Gastroesophageal sphincter (tissue), 4 donors: Measurements from ENCODE around the gene OR52B6. TPM values are rescaled to one million over a fixed set of nuclear protein-coding genes. Genes with fewer than 3 reads are reported as not detected.
"Not testable (repeated sequence)": the region's sequence is repeated elsewhere in the genome, so short reads cannot be mapped to it uniquely, and the experiment has no call there.

ENCODE experiments used
- ATAC-seq: fragments of 150-250 bp; one replicate; pipeline ENCODE4 v1.9.1; 2016; ENCODE audit warnings: mild to moderate bottlenecking, moderate library complexity
- H3K27ac ChIP-seq, 4 donors: fragments of 200-600 bp; sonication (generic) in 3 of 4; 1 replicate in 3 of 4; 2 replicates in 1 of 4; pipeline ENCODE4 v1.5.1; 2016 to 2019
- H3K27me3 ChIP-seq: fragments of 200-600 bp; sonication (generic); one replicate; pipeline ENCODE4 v1.5.1; 2019
- H3K36me3 ChIP-seq, 2 donors: fragments of 200-600 bp; sonication (generic); one replicate each; pipeline ENCODE4 v1.5.1; 2019; ENCODE audit warnings: control low read depth in 1 of 2
- H3K4me1 ChIP-seq, 3 donors: fragments of 200-600 bp; sonication (generic); 1 replicate in 2 of 3; 2 replicates in 1 of 3; pipeline ENCODE4 v1.5.1; 2016 to 2019; ENCODE audit warnings: control low read depth in 2 of 3
- H3K4me3 ChIP-seq, 2 donors: fragments of 200-600 bp; sonication (generic); one replicate each; pipeline ENCODE4 v1.5.1; 2019; ENCODE audit warnings: mild to moderate bottlenecking in 1 of 2, moderate library complexity in 1 of 2
- H3K9me3 ChIP-seq, 3 donors: fragments of 200-600 bp; sonication (generic); one replicate each; pipeline ENCODE4 v1.5.1; 2017 to 2019; ENCODE audit warnings: control low read depth in 2 of 3
- EP300 ChIP-seq: sonication (generic); formaldehyde crosslinking; IDR thresholded peaks from one replicate; pipeline ENCODE4 v1.6.1; 2017; ENCODE audit warnings: antibody characterized with exemption, mild to moderate bottlenecking
- POLR2A ChIP-seq, 2 donors: fragments of 450-650 bp; IDR thresholded peaks; one replicate each; pipeline ENCODE4 v1.6.1; 2017; ENCODE audit warnings: antibody characterized with exemption in 2 of 2, mild to moderate bottlenecking in 2 of 2, moderate library complexity in 1 of 2
- POLR2AphosphoS5 ChIP-seq: sonication (generic); formaldehyde crosslinking; IDR thresholded peaks from one replicate; pipeline ENCODE4 v1.6.1; 2017; ENCODE audit warnings: antibody characterized with exemption
- WGBS, 2 donors: methylation state at CpG; one replicate each; pipeline ENCODE4 v1.1.5; 2018; ENCODE audit warnings: low coverage in 1 of 2; 5-methylcytosine and 5-hydroxymethylcytosine counted together
- total RNA-seq, 4 donors: library from RNA; depleted of rRNA; stranded (reverse); fragments of >200 nt; gene quantifications; one replicate each; pipeline ENCODE4 v1.1.0, GENCODE V29; 2016
- TF ChIP-seq, protein P1 (sequence below), 4 experiments: fragments of 200-600 bp in 2 of 4; fragments of 450-650 bp in 2 of 4; sonication (generic) in 1 of 4; IDR thresholded peaks; one replicate each; pipeline ENCODE4 v1.5.1; 2017 to 2019; ENCODE audit warnings: antibody characterized with exemption in 4 of 4, mild to moderate bottlenecking in 2 of 4, moderate library complexity in 2 of 4

OR52B6 gene
- total RNA-seq, 4 donors from 2014 or later = not detected

- H3K4me1 ChIP-seq = no peaks in the 10 kb centered on the region
- no peaks in the 10 kb centered on the region for H3K36me3 ChIP-seq
- H3K27me3 ChIP-seq = no peaks in the 10 kb centered on the region
- H3K27ac ChIP-seq = no peak overlapping the region
- H3K4me3 ChIP-seq = no peak overlapping the region
- ATAC-seq = no peak
- H3K9me3 ChIP-seq = no peaks in the 10 kb centered on the region
- TF ChIP-seq POLR2AphosphoS5 (no peak), EP300 (no peak), POLR2A (IDR thresholded peaks at IDR 0.05) (no peak)
- TF ChIP-seq, protein P1, sequence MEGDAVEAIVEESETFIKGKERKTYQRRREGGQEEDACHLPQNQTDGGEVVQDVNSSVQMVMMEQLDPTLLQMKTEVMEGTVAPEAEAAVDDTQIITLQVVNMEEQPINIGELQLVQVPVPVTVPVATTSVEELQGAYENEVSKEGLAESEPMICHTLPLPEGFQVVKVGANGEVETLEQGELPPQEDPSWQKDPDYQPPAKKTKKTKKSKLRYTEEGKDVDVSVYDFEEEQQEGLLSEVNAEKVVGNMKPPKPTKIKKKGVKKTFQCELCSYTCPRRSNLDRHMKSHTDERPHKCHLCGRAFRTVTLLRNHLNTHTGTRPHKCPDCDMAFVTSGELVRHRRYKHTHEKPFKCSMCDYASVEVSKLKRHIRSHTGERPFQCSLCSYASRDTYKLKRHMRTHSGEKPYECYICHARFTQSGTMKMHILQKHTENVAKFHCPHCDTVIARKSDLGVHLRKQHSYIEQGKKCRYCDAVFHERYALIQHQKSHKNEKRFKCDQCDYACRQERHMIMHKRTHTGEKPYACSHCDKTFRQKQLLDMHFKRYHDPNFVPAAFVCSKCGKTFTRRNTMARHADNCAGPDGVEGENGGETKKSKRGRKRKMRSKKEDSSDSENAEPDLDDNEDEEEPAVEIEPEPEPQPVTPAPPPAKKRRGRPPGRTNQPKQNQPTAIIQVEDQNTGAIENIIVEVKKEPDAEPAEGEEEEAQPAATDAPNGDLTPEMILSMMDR (IDR thresholded peaks at IDR 0.05) = no peak
Observed at GRCh38 chr11:5577101-5577500, 3.6 kb upstream of the OR52B6 start.

DNA sequence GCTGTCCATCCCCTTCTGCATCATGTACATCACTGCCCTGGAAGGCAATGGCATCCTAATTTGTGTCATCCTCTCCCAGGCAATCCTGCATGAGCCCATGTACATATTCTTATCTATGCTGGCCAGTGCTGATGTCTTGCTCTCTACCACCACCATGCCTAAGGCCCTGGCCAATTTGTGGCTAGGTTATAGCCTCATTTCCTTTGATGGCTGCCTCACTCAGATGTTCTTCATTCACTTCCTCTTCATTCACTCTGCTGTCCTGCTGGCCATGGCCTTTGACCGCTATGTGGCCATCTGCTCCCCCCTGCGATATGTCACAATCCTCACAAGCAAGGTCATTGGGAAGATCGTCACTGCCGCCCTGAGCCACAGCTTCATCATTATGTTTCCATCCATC is 337 bp downstream of the OR52B6 start:
- no peak overlapping the region for H3K27ac ChIP-seq
- no peaks in the 10 kb centered on the region for H3K9me3 ChIP-seq
- no peak for TF ChIP-seq POLR2A (IDR thresholded peaks at IDR 0.05)
- TF ChIP-seq EP300 = no peak
- TF ChIP-seq, protein P1 (IDR thresholded peaks at IDR 0.05) = no peak
- no peak for TF ChIP-seq POLR2AphosphoS5
- WGBS, 2 donors = 71 to 75% methylated on average over 4 of the region's 4 CpGs
- H3K4me3 ChIP-seq = no peak overlapping the region
- no peak for ATAC-seq
- no peaks in the 10 kb centered on the region for H3K4me1 ChIP-seq
- H3K36me3 ChIP-seq = no peaks in the 10 kb centered on the region
- H3K27me3 ChIP-seq = no peaks in the 10 kb centered on the region

- not testable (repeated sequence) for H3K27me3 ChIP-seq, H3K4me3 ChIP-seq, H3K4me1 ChIP-seq, H3K27ac ChIP-seq, H3K9me3 ChIP-seq, H3K36me3 ChIP-seq, ATAC-seq
- 69 to 86% methylated on average over 5 of the region's 5 CpGs for WGBS, 2 donors
Observed at GRCh38 chr11:5584458-5584857, 3.8 kb downstream of the OR52B6 start.

DNA sequence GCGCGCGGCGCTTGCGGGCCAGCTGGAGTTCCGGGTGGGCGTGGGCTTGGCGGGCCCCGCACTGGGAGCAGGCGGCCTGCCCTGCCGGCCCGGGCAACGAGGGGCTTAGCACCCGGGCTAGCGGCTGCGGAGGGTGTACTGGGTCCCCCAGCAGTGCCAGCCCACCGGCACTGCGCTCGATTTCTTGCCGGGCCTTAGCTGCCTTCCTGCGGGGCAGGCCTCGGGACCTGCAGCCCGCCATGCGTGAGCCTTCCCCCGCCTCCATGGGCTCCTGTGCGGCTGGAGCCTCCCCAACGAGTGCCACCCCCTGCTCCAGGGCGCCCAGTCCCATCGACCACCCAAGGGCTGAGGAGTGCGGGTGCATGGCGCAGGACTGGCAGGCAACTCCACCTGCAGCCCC is 9.2 kb downstream of the OR52B6 start:
- no CpG with 5 or more reads among the region's 31 CpGs for WGBS, 2 donors
- not testable (repeated sequence) for H3K27me3 ChIP-seq, H3K27ac ChIP-seq, H3K9me3 ChIP-seq, H3K4me3 ChIP-seq, H3K36me3 ChIP-seq, ATAC-seq, H3K4me1 ChIP-seq

GRCh38 chr11:5591613-5592012 is 10.9 kb downstream of the OR52B6 start:
- TF ChIP-seq, protein P1 (IDR thresholded peaks at IDR 0.05) = no peak
- TF ChIP-seq POLR2A (IDR thresholded peaks at IDR 0.05) = no peak
- no peak for TF ChIP-seq EP300
- TF ChIP-seq POLR2AphosphoS5 = no peak
- Histone ChIP-seq H3K27ac (no peak overlapping the region), H3K4me1 (peaks cover 0 to 7% (median 0%) of the 10 kb centered on the region in 3 donors), H3K36me3 (no peaks in the 10 kb centered on the region), H3K4me3 (no peak overlapping the region), H3K9me3 (no peaks in the 10 kb centered on the region), H3K27me3 (no peaks in the 10 kb centered on the region)
- no peak for ATAC-seq
- 67 to 83% methylated on average over 2 of the region's 3 CpGs for WGBS, 2 donors

- WGBS, 2 donors = 59 to 67% methylated on average over 4 to 5 of the region's 5 CpGs
- no peaks in the 10 kb centered on the region for H3K36me3 ChIP-seq
- H3K27ac ChIP-seq = no peak overlapping the region
- peaks cover 0 to 16% (median 5%) of the 10 kb centered on the region in 3 donors for H3K4me1 ChIP-seq
- TF ChIP-seq EP300 = no peak
- TF ChIP-seq, protein P1 (IDR thresholded peaks at IDR 0.05) = no peak
- TF ChIP-seq POLR2A (IDR thresholded peaks at IDR 0.05) = no peak
- no peaks in the 10 kb centered on the region for H3K9me3 ChIP-seq
- no peaks in the 10 kb centered on the region for H3K27me3 ChIP-seq
- ATAC-seq = no peak
- H3K4me3 ChIP-seq = no peak overlapping the region
Observed at GRCh38 chr11:5592615-5593014, 11.9 kb downstream of the OR52B6 start.
